Activated naive CD8-positive, alpha-beta T cell treated with anti-CD3 and anti-CD28 coated beads for 36 hours (primary cell): ENCODE data around the gene TUNAR. TPM values are rescaled to one million over a fixed set of nuclear protein-coding genes. Genes with fewer than 3 reads are reported as not detected.

Source experiments
- DNase-seq: peaks from one replicate; pipeline ENCODE4 v3.0.0; 2021
- H3K27ac Mint-ChIP-seq: one replicate; pipeline ENCODE4 v1.8.0; 2022; ENCODE audit warnings: mild to moderate bottlenecking, moderate library complexity, mixed read lengths
- H3K27me3 Mint-ChIP-seq: one replicate; pipeline ENCODE4 v1.8.0; 2022; ENCODE audit warnings: mild to moderate bottlenecking, mixed read lengths
- H3K36me3 Mint-ChIP-seq: one replicate; pipeline ENCODE4 v1.8.0; 2021; ENCODE audit warnings: mild to moderate bottlenecking, mixed read lengths
- H3K4me1 Mint-ChIP-seq: one replicate; pipeline ENCODE4 v1.8.0; 2021; ENCODE audit warnings: mixed read lengths
- H3K4me3 Mint-ChIP-seq: one replicate; pipeline ENCODE4 v1.8.0; 2022; ENCODE audit warnings: mild to moderate bottlenecking, moderate library complexity, mixed read lengths
- H3K9me3 Mint-ChIP-seq: one replicate; pipeline ENCODE4 v1.8.0; 2022; ENCODE audit warnings: mixed read lengths
- total RNA-seq, 2 experiments: library from RNA; stranded (reverse); gene quantifications; one replicate each; pipeline ENCODE4 v1.2.3, GENCODE V29; 2021

TUNAR gene
- total RNA-seq, 2 experiments from 2014 or later: not detected

DNA sequence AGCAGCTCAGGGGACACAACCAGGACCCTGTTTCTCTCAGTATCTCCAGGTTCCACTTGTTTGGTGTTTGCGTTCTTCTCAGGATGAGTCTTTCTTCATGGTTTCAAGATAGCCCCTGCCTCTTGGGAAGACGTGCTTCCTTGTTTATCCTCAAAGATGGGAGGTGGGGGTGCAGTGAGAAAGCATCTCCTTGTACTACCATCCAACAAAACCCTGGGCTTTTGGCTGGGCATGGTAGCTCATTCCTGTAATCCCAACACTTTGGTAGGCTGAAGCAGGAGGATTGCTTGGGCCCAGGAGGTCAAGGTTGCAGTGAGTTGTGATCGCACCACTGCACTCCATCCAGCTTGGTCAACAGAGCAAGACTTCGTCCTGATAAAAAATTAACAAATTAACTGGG lies 21.0 kb upstream of the TUNAR start:
- DNase-seq: no peak
- H3K27me3 Mint-ChIP-seq: peaks cover 6% of the 10 kb centered on the region
- H3K4me1 Mint-ChIP-seq: no peaks in the 10 kb centered on the region
- H3K36me3 Mint-ChIP-seq: no peaks in the 10 kb centered on the region
- no peak overlapping the region for H3K4me3 Mint-ChIP-seq
- no peak overlapping the region for H3K27ac Mint-ChIP-seq
- H3K9me3 Mint-ChIP-seq: no peaks in the 10 kb centered on the region

GRCh38 chr14:95857275-95857674 lies 19.4 kb upstream of the TUNAR start:
- no peaks in the 10 kb centered on the region for H3K4me1 Mint-ChIP-seq
- H3K27ac Mint-ChIP-seq: no peak overlapping the region
- no peaks in the 10 kb centered on the region for H3K36me3 Mint-ChIP-seq
- peaks cover 8% of the 10 kb centered on the region for H3K27me3 Mint-ChIP-seq
- H3K4me3 Mint-ChIP-seq: no peak overlapping the region
- no peaks in the 10 kb centered on the region for H3K9me3 Mint-ChIP-seq
- DNase-seq: no peak

- no peaks in the 10 kb centered on the region for H3K9me3 Mint-ChIP-seq
- H3K27me3 Mint-ChIP-seq: peaks cover 8% of the 10 kb centered on the region
- H3K4me1 Mint-ChIP-seq: no peaks in the 10 kb centered on the region
- no peak for DNase-seq
- no peak overlapping the region for H3K27ac Mint-ChIP-seq
- no peaks in the 10 kb centered on the region for H3K36me3 Mint-ChIP-seq
- no peak overlapping the region for H3K4me3 Mint-ChIP-seq
Measured at GRCh38 chr14:95858893-95859292, 17.7 kb upstream of the TUNAR start.

- Mint-ChIP-seq H3K36me3 (no peaks in the 10 kb centered on the region), H3K9me3 (peaks cover 4% of the 10 kb centered on the region), H3K27ac (no peak overlapping the region), H3K4me3 (no peak overlapping the region), H3K27me3 (peaks cover 18% of the 10 kb centered on the region), H3K4me1 (no peaks in the 10 kb centered on the region)
- no peak for DNase-seq
Measured at GRCh38 chr14:95862243-95862642, 14.4 kb upstream of the TUNAR start.

- peaks cover 18% of the 10 kb centered on the region for H3K27me3 Mint-ChIP-seq
- no peak for DNase-seq
- peaks cover 4% of the 10 kb centered on the region for H3K9me3 Mint-ChIP-seq
- H3K27ac Mint-ChIP-seq: no peak overlapping the region
- no peaks in the 10 kb centered on the region for H3K4me1 Mint-ChIP-seq
- H3K36me3 Mint-ChIP-seq: no peaks in the 10 kb centered on the region
- H3K4me3 Mint-ChIP-seq: no peak overlapping the region
Measured at GRCh38 chr14:95863295-95863694, 13.3 kb upstream of the TUNAR start.

DNA sequence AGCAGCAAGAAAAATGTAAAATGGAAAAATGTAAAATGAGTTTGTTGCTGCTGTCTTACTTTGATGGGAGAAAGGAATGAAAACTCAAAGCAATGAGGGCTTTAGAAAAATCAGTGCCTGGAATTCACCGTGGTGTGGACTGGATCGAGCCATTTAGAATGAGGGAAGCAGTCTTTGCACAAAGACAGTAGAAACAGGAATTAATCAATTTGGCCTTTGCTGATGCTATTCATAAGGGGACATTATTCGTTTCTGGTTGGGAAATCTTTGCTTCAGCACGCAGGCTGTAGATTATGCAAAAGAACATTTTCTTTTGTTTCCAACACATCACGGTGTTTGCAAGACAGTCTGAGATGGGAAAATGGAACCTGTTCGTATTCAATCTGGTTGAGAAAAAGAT lies 6.9 kb upstream of the TUNAR start:
- Mint-ChIP-seq H3K4me3 (no peak overlapping the region), H3K36me3 (no peaks in the 10 kb centered on the region), H3K4me1 (no peaks in the 10 kb centered on the region), H3K27me3 (peaks cover 17% of the 10 kb centered on the region), H3K9me3 (peaks cover 4% of the 10 kb centered on the region), H3K27ac (no peak overlapping the region)
- no peak for DNase-seq

- Mint-ChIP-seq H3K27me3 (peaks cover 23% of the 10 kb centered on the region), H3K27ac (no peak overlapping the region), H3K4me1 (no peaks in the 10 kb centered on the region), H3K36me3 (no peaks in the 10 kb centered on the region), H3K4me3 (no peak overlapping the region), H3K9me3 (peaks cover 4% of the 10 kb centered on the region)
- no peak for DNase-seq
Measured at GRCh38 chr14:95870772-95871171, 5.9 kb upstream of the TUNAR start.

- H3K36me3 Mint-ChIP-seq: no peaks in the 10 kb centered on the region
- no peak overlapping the region for H3K4me3 Mint-ChIP-seq
- peaks cover 20% of the 10 kb centered on the region for H3K27me3 Mint-ChIP-seq
- no peaks in the 10 kb centered on the region for H3K9me3 Mint-ChIP-seq
- no peaks in the 10 kb centered on the region for H3K4me1 Mint-ChIP-seq
- DNase-seq: no peak
- no peak overlapping the region for H3K27ac Mint-ChIP-seq
Measured at GRCh38 chr14:95871531-95871930, 5.1 kb upstream of the TUNAR start.

DNA sequence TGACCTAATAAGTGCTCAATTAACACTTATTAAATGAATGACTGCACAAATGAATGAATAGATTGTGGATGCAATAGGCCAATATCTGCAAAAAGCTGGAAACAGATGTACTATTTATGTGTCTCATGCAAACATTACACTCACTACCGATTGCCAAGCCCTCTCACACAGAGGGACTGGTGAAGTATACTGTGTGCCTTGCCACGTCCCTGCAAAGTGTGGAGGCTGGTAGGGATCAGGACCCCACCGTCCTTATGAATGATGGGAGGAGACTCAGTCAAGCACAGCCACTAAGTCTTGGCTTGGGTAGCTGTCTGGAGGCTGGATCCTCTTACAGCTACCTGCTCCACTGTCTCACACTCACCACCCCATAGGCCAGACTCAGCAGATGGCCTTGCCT lies 3.9 kb upstream of the TUNAR start:
- no peaks in the 10 kb centered on the region for H3K9me3 Mint-ChIP-seq
- H3K27me3 Mint-ChIP-seq: peaks cover 29% of the 10 kb centered on the region
- H3K36me3 Mint-ChIP-seq: no peaks in the 10 kb centered on the region
- H3K4me1 Mint-ChIP-seq: no peaks in the 10 kb centered on the region
- DNase-seq: no peak
- no peak overlapping the region for H3K27ac Mint-ChIP-seq
- H3K4me3 Mint-ChIP-seq: no peak overlapping the region

- Mint-ChIP-seq H3K27ac (no peak overlapping the region), H3K9me3 (no peaks in the 10 kb centered on the region)
- DNase-seq: peak; percentile 5
Measured at GRCh38 chr14:95875831-95876760, 536 bp upstream of the TUNAR start.

GRCh38 chr14:95877633-95878032 lies 1.0 kb downstream of the TUNAR start:
- no peaks in the 10 kb centered on the region for H3K9me3 Mint-ChIP-seq
- DNase-seq: no peak

More at GRCh38 chr14:95875831-95876760, 536 bp upstream of the TUNAR start:
- no peak overlapping the region for H3K4me3 Mint-ChIP-seq
- H3K4me1 Mint-ChIP-seq: no peaks in the 10 kb centered on the region
- H3K36me3 Mint-ChIP-seq: no peaks in the 10 kb centered on the region
- H3K27me3 Mint-ChIP-seq: peaks cover 39% of the 10 kb centered on the region

DNA sequence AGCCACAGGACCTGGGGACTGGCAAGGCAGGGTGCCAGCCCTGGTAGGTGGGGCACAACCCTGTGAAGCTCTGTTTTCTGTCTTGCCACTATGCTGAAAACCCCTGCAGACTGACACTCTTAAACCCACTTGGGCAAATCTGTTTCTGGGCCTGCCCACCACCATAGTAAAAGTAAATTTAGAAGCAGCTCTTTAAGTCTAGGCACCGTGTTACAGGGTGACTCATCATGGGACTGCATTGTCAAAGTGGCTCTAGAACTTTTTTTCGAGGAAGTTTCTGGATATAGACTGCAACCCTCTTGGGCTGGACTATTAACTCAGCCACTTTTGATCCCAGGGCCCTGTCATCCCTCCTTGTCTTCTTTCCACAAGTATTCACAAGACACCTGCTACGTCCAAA lies 7.7 kb downstream of the TUNAR start:
- Mint-ChIP-seq H3K36me3 (no peaks in the 10 kb centered on the region), H3K27me3 (peaks cover 9% of the 10 kb centered on the region), H3K4me1 (no peaks in the 10 kb centered on the region), H3K27ac (no peak overlapping the region), H3K9me3 (no peaks in the 10 kb centered on the region), H3K4me3 (no peak overlapping the region)
- DNase-seq: no peak

More at GRCh38 chr14:95877633-95878032, 1.0 kb downstream of the TUNAR start:
- Mint-ChIP-seq H3K4me1 (no peaks in the 10 kb centered on the region), H3K4me3 (no peak overlapping the region), H3K27ac (no peak overlapping the region), H3K27me3 (peaks cover 39% of the 10 kb centered on the region), H3K36me3 (no peaks in the 10 kb centered on the region)

- no peak for DNase-seq
- no peak overlapping the region for H3K4me3 Mint-ChIP-seq
- H3K36me3 Mint-ChIP-seq: no peaks in the 10 kb centered on the region
- peaks cover 6% of the 10 kb centered on the region for H3K27me3 Mint-ChIP-seq
- H3K4me1 Mint-ChIP-seq: no peaks in the 10 kb centered on the region
- no peaks in the 10 kb centered on the region for H3K9me3 Mint-ChIP-seq
- no peak overlapping the region for H3K27ac Mint-ChIP-seq
Measured at GRCh38 chr14:95885278-95885677, 8.6 kb downstream of the TUNAR start.

- Mint-ChIP-seq H3K27ac (no peak overlapping the region), H3K27me3 (peaks cover 4% of the 10 kb centered on the region), H3K4me1 (no peaks in the 10 kb centered on the region), H3K9me3 (no peaks in the 10 kb centered on the region), H3K4me3 (no peak overlapping the region), H3K36me3 (no peaks in the 10 kb centered on the region)
- DNase-seq: no peak
Measured at GRCh38 chr14:95885866-95886265, 9.2 kb downstream of the TUNAR start.

DNA sequence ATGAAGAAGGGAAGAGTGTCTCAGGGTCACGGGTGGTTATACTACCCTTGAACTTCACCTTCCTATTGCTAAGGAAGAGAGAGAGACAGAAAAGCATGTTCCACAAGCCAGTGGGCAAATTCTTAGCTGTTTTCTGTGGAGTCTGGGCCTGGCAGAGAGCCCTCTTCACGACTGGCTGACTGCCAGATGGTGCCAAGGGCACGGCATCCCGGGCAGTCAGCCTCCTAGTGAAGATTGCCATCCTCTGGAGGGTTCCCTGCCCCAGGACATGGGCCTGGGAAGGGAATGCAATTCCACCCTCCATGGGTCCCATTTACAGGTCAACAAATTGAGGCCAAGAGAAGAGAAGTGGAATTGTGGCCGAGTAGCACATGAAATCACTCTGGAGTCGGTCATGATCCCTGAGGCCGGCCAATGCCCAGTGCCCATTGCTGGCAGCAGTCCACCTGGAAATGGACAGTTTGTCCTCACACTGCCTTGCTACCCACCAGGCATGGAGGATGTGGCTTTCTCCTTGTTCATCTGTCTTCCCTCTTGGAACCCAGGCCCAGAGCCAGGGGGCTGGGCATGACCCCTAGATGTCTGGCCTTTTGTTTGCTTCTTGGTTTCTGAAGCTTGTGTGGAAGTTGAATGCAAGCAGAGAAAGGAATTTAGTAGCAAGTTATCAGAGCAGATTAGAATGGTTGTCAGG lies 9.9 kb downstream of the TUNAR start:
- DNase-seq: no peak
- no peaks in the 10 kb centered on the region for H3K9me3 Mint-ChIP-seq
- no peaks in the 10 kb centered on the region for H3K36me3 Mint-ChIP-seq
- H3K4me1 Mint-ChIP-seq: no peaks in the 10 kb centered on the region
- H3K27ac Mint-ChIP-seq: no peak overlapping the region
- peaks cover 4% of the 10 kb centered on the region for H3K27me3 Mint-ChIP-seq
- no peak overlapping the region for H3K4me3 Mint-ChIP-seq
